H1 (cell line): Measurements from ENCODE around the gene ASCL2. TPM values are rescaled to one million over a fixed set of nuclear protein-coding genes. Genes with fewer than 3 reads are reported as not detected.

Source experiments
- ATF2 ChIP-seq: IDR thresholded peaks from 2 replicates; pipeline ENCODE4 v1.6.1; 2012; ENCODE audit warnings: low read length, inconsistent platforms
- BACH1 ChIP-seq: IDR thresholded peaks from 2 replicates; pipeline ENCODE4 v1.6.1; 2012; ENCODE audit warnings: low read length, improper control_type of control experiment
- CHD1 ChIP-seq: IDR thresholded peaks from 2 replicates; pipeline ENCODE4 v1.6.1; 2012; ENCODE audit warnings: low read depth, low read length, improper control_type of control experiment
- JUND ChIP-seq: IDR thresholded peaks from 2 replicates; pipeline ENCODE4 v1.6.1; 2011; ENCODE audit warnings: mild to moderate bottlenecking, improper control_type of control experiment, low read length
- KDM1A ChIP-seq: fragments of 200-600, 300-600 bp; sonication (generic); IDR thresholded peaks from 2 replicates; pipeline ENCODE4 v1.7.1; 2016; ENCODE audit warnings: mild to moderate bottlenecking, low read length, borderline replicate concordance
- polyA plus RNA-seq, 7 experiments: library from polyadenylated mRNA; depleted of rRNA in 3 of 7; stranded (reverse) in 5 of 7; unstranded in 2 of 7; fragments of >200 nt in 5 of 7; fragments of 200-250 nt in 2 of 7; gene quantifications; 1 replicate in 5 of 7; 2 replicates in 1 of 7; 4 replicates in 1 of 7; pipeline versions ENCODE4 v1.2.1 to v1.2.3, GENCODE V29; 2011 to 2013; ENCODE audit warnings: missing spikeins in 2 of 7, mixed read lengths in 2 of 7
- total RNA-seq: library from RNA; stranded (reverse); fragmentation: NEBNext Ultra II Directional; extraction: Animal tissue kit (Norgen Biotek cat#: 25700); gene quantifications from 2 replicates; pipeline ENCODE4 v1.2.1, GENCODE V29; 2021

ASCL2 gene
- total and polyA plus RNA-seq, 2 of the 8 experiments (the other 6 are each of a cell fraction or from before 2014, with no cell fraction given) = 0.51 to 0.56 TPM

DNA sequence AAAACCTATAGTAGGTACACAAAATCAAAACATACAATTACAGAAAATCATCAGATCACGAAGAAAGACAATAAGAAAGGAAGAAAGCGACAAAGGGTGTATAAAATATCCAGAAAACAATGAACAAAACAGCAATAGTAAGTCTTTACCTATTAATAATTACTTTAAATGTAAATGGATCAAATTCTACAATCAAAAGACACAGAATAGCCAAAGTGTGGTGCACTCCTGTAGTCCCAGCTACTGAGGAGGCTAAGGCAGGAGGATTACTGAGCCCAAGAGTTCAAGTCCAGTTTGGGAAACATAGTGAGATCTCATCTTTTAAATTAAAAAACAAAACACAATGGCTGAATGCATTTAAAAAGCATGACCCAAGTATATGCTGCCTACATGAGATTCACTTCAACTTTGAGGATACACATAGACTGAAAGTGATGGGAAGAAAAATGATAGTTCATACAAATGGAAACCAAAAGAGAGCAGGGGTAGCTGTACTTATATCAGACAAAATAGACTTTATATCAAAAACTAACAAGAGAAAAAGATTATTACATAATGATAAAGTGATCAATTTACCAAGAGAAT lies 40.6 kb downstream of the ASCL2 start (continued):
- TF ChIP-seq KDM1A = no peak
- TF ChIP-seq JUND = no peak
- TF ChIP-seq ATF2 = no peak
- TF ChIP-seq CHD1 = no peak
- TF ChIP-seq BACH1 = no peak
